Measurements from ENCODE around the gene LMOD2. TPM values are rescaled to one million over a fixed set of nuclear protein-coding genes. Genes with fewer than 3 reads are reported as not detected.

LMOD2 gene
- total RNA-seq, 3 donors from 2014 or later = 0.63 TPM; not detected in 2

GRCh38 chr7:123679614-123680013 lies 23.9 kb downstream of the LMOD2 start:
- H3K9me3 ChIP-seq = no peaks in the 10 kb centered on the region
- DNase-seq = no peak
- H3K4me3 ChIP-seq = no peak overlapping the region
- intact Hi-C loops (cut with DNase I, micrococcal nuclease) = loop anchor here in 1 of 2 donors (5.0 to 10.0 kb wide), 2 partner anchors 188 to 435 kb away; no protein-coding TSS in a partner anchor
- no peak for ATAC-seq
- H3K36me3 ChIP-seq (ENCODE audit: low read depth) = no peaks in the 10 kb centered on the region
- TF ChIP-seq, protein P1, sequence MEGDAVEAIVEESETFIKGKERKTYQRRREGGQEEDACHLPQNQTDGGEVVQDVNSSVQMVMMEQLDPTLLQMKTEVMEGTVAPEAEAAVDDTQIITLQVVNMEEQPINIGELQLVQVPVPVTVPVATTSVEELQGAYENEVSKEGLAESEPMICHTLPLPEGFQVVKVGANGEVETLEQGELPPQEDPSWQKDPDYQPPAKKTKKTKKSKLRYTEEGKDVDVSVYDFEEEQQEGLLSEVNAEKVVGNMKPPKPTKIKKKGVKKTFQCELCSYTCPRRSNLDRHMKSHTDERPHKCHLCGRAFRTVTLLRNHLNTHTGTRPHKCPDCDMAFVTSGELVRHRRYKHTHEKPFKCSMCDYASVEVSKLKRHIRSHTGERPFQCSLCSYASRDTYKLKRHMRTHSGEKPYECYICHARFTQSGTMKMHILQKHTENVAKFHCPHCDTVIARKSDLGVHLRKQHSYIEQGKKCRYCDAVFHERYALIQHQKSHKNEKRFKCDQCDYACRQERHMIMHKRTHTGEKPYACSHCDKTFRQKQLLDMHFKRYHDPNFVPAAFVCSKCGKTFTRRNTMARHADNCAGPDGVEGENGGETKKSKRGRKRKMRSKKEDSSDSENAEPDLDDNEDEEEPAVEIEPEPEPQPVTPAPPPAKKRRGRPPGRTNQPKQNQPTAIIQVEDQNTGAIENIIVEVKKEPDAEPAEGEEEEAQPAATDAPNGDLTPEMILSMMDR (IDR thresholded peaks at IDR 0.05) = no peak
- H3K4me1 ChIP-seq (ENCODE audit: low read depth) = no peaks in the 10 kb centered on the region

GRCh38 chr7:123680580-123680979 lies 24.9 kb downstream of the LMOD2 start:
- DNase-seq (no peak), ATAC-seq (no peak)
- Histone ChIP-seq H3K9me3 (no peaks in the 10 kb centered on the region), H3K4me3 (no peak overlapping the region), H3K36me3 (ENCODE audit: low read depth) (no peaks in the 10 kb centered on the region), H3K4me1 (ENCODE audit: low read depth) (no peaks in the 10 kb centered on the region)
- TF ChIP-seq, protein P1 (IDR thresholded peaks at IDR 0.05) = no peak
- intact Hi-C loops (cut with DNase I, micrococcal nuclease) = loop anchor here in 1 of 2 donors (5.0 kb wide), 1 partner anchor 187 kb away; no protein-coding TSS in a partner anchor

- H3K9me3 ChIP-seq = no peaks in the 10 kb centered on the region
- TF ChIP-seq, protein P1 (IDR thresholded peaks at IDR 0.05) = no peak
- intact Hi-C loops (cut with DNase I, micrococcal nuclease) = loop anchor here in 1 of 2 donors (5.0 kb wide), 1 partner anchor 186 kb away; no protein-coding TSS in a partner anchor
- DNase-seq = no peak
- no peaks in the 10 kb centered on the region for H3K4me1 ChIP-seq (ENCODE audit: low read depth)
- H3K4me3 ChIP-seq = no peak overlapping the region
- H3K36me3 ChIP-seq (ENCODE audit: low read depth) = no peaks in the 10 kb centered on the region
- ATAC-seq = no peak
These were observed 25.9 kb downstream of the LMOD2 start for GRCh38 chr7:123681561-123681960.

DNA sequence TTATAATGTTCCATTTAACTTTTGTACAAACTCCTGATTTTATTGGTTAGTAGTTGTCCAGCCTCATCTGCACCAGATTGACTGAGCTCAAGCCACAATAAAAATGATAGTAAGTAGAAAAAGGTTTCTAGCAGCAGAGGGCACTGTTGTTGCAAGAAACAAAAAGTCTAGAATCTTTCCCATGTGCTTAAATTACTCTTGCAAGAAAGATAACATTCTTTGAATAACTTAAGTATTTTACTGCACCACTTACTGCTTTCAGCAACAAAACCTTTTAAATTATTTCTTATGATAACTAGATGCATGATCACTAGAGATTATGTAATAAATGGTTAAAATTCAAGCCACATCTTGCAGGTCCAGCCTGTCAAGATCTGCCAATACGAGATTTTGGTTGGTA lies 27.0 kb downstream of the LMOD2 start:
- ATAC-seq = peak; percentile 64
- intact Hi-C loops (cut with DNase I, micrococcal nuclease) = loop anchor here in 1 of 2 donors (5.0 kb wide), 1 partner anchor 185 kb away; no protein-coding TSS in a partner anchor
- H3K36me3 ChIP-seq (ENCODE audit: low read depth) = no peaks in the 10 kb centered on the region

DNA sequence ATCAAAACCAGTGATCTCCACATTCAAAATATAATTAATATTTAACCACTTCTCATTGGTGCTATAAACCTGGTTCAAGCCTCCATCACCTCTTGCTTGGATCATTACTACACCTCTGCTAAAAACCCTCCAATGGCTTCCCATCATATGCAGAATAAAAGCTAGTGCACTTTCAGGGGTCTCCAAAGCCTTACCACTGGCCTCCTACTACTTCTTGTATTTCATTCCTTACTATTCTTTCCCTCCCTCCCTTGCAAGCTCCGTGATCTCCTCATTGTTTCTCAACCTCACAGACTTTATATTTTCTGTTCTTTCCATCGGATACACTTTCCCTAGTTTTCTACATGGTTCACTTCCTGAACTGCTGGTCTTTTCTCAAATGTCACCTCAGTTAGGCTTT lies 31.5 kb downstream of the LMOD2 start:
- TF ChIP-seq, protein P1 (IDR thresholded peaks at IDR 0.05) = no peak
- ATAC-seq = no peak
- no peak for DNase-seq
- Histone ChIP-seq H3K36me3 (ENCODE audit: low read depth) (no peaks in the 10 kb centered on the region), H3K9me3 (no peaks in the 10 kb centered on the region), H3K4me3 (no peak overlapping the region), H3K4me1 (ENCODE audit: low read depth) (no peaks in the 10 kb centered on the region)
- intact Hi-C loops (cut with DNase I, micrococcal nuclease) = no loop called here

More for the DNA sequence above, 27.0 kb downstream of the LMOD2 start:
- Histone ChIP-seq H3K9me3 (no peaks in the 10 kb centered on the region), H3K4me3 (no peak overlapping the region), H3K4me1 (ENCODE audit: low read depth) (no peaks in the 10 kb centered on the region)
- peak in 1 of 3 donors; percentile 79 for DNase-seq
- TF ChIP-seq, protein P1 (IDR thresholded peaks at IDR 0.05) = no peak

- TF ChIP-seq, protein P1 (IDR thresholded peaks at IDR 0.05) = no peak
- H3K4me1 ChIP-seq (ENCODE audit: low read depth) = no peaks in the 10 kb centered on the region
- no peaks in the 10 kb centered on the region for H3K9me3 ChIP-seq
- H3K36me3 ChIP-seq (ENCODE audit: low read depth) = no peaks in the 10 kb centered on the region
- H3K4me3 ChIP-seq = no peak overlapping the region
- ATAC-seq (no peak), DNase-seq (no peak)
- intact Hi-C loops (cut with DNase I, micrococcal nuclease) = no loop called here
These were observed 32.1 kb downstream of the LMOD2 start for GRCh38 chr7:123687727-123688126.
